HEK293 (cell line): ENCODE data around the gene PDE8B.

Experiments used
- CTCF ChIA-PET: fragments of 350-600 bp; formaldehyde crosslinking; extraction: SDS; loops from one replicate; lab custom pipeline; 2021; ENCODE audit warnings: antibody characterized with exemption; lab: Yijun Ruan, JAX
- POLR2A ChIA-PET: fragments of 300-600 bp; formaldehyde crosslinking; extraction: SDS; loops from one replicate; lab custom pipeline; 2020; ENCODE audit warnings: antibody characterized with exemption, inconsistent platforms; lab: Yijun Ruan, JAX
- H3K27ac ChIP-seq: fragments of 200-500 bp; sonication (Bioruptor generic); 2 replicates; pipeline ENCODE4 v1.5.1; 2014; ENCODE audit warnings: low read depth, low read length, control low read depth, inconsistent platforms; ENCODE audit errors: extremely low read depth
- H3K36me3 ChIP-seq, 2 experiments: fragments of 200-500 bp in 1 of 2; sonication (Bioruptor generic) in 1 of 2; 1 replicate in 1 of 2; 2 replicates in 1 of 2; pipeline ENCODE4 v1.5.1; 2014 to 2017; ENCODE audit warnings: inconsistent platforms in 2 of 2, low read length in 2 of 2; ENCODE audit not compliant: control insufficient read depth in 2 of 2, insufficient read depth in 1 of 2
- H3K4me1 ChIP-seq: fragments of 200-500 bp; sonication (Bioruptor generic); 2 replicates; pipeline ENCODE4 v1.5.1; 2014; ENCODE audit warnings: mild to moderate bottlenecking, low read length, inconsistent platforms; ENCODE audit not compliant: control insufficient read depth, insufficient read depth
- H3K4me3 ChIP-seq: 2 replicates; pipeline ENCODE4 v1.5.1; 2011; ENCODE audit warnings: low read depth, mild to moderate bottlenecking, control low read depth, low read length, moderate library complexity
- H3K9me3 ChIP-seq: fragments of 200-500 bp; sonication (Bioruptor generic); 2 replicates; pipeline ENCODE4 v1.5.1; 2014; ENCODE audit warnings: low read depth, low read length, inconsistent platforms; ENCODE audit not compliant: control insufficient read depth, insufficient read depth
- GLIS1 ChIP-seq: fragments of 450-650 bp; formaldehyde crosslinking; IDR thresholded peaks from 2 replicates; pipeline ENCODE4 v1.5.1; 2016; ENCODE audit warnings: missing biosample characterization, missing genetic modification characterization
- KLF1 ChIP-seq: fragments of 450-650 bp; formaldehyde crosslinking; IDR thresholded peaks from 2 replicates; pipeline ENCODE4 v1.5.1; 2016; ENCODE audit warnings: missing biosample characterization, missing genetic modification characterization
- PRDM1 ChIP-seq: fragments of 450-650 bp; formaldehyde crosslinking; IDR thresholded peaks from 2 replicates; pipeline ENCODE4; 2016; ENCODE audit warnings: missing biosample characterization, missing genetic modification characterization
- PRDM10 ChIP-seq: fragments of 450-650 bp; formaldehyde crosslinking; IDR thresholded peaks from 2 replicates; pipeline ENCODE4 v1.5.1; 2016; ENCODE audit warnings: missing biosample characterization, missing genetic modification characterization
- SCRT1 ChIP-seq: fragments of 450-650 bp; formaldehyde crosslinking; IDR thresholded peaks from 2 replicates; pipeline ENCODE4 v1.5.1; 2016; ENCODE audit warnings: missing biosample characterization, missing genetic modification characterization, borderline replicate concordance
- SETDB1 ChIP-seq: IDR thresholded peaks from one replicate; pipeline ENCODE4 v1.6.1; 2017; ENCODE audit warnings: mild to moderate bottlenecking, low read length, moderate library complexity, mixed read lengths; ENCODE audit not compliant: insufficient read length
- YY2 ChIP-seq: fragments of 450-650 bp; formaldehyde crosslinking; IDR thresholded peaks from 2 replicates; pipeline ENCODE4 v1.5.1; 2016; ENCODE audit warnings: missing biosample characterization, missing genetic modification characterization
- ZNF174 ChIP-seq: fragments of 450-650 bp; formaldehyde crosslinking; IDR thresholded peaks from 2 replicates; pipeline ENCODE4 v1.5.0; 2017; ENCODE audit warnings: missing biosample characterization, mild to moderate bottlenecking, missing genetic modification characterization
- ZNF221 ChIP-seq: fragments of 450-650 bp; formaldehyde crosslinking; IDR thresholded peaks from 2 replicates; pipeline ENCODE4 v1.5.1; 2017; ENCODE audit warnings: missing biosample characterization, missing genetic modification characterization, borderline replicate concordance
- ZNF366 ChIP-seq: fragments of 450-650 bp; formaldehyde crosslinking; conservative IDR thresholded peaks from 2 replicates; pipeline ENCODE4 v1.5.1; 2016; ENCODE audit warnings: missing biosample characterization, missing genetic modification characterization
- ZNF549 ChIP-seq: fragments of 450-650 bp; IDR thresholded peaks from 2 replicates; pipeline ENCODE4 v1.5.1; 2018; ENCODE audit warnings: missing biosample characterization, missing genetic modification characterization, mild to moderate bottlenecking, inconsistent platforms, moderate library complexity
- ZNF558 ChIP-seq: fragments of 450-650 bp; formaldehyde crosslinking; IDR thresholded peaks from 2 replicates; pipeline ENCODE4 v1.5.1; 2016; ENCODE audit warnings: missing biosample characterization, missing genetic modification characterization
- ZNF585B ChIP-seq: fragments of 450-650 bp; formaldehyde crosslinking; IDR thresholded peaks from 2 replicates; pipeline ENCODE4 v1.5.1; 2016; ENCODE audit warnings: missing biosample characterization, missing genetic modification characterization
- ZNF792 ChIP-seq: fragments of 450-650 bp; formaldehyde crosslinking; IDR thresholded peaks from 2 replicates; pipeline ENCODE4 v1.5.1; 2016; ENCODE audit warnings: missing biosample characterization, missing genetic modification characterization
- ZNF843 ChIP-seq: fragments of 450-650 bp; formaldehyde crosslinking; IDR thresholded peaks from 2 replicates; pipeline ENCODE4 v1.5.1; 2016; ENCODE audit warnings: missing biosample characterization, missing genetic modification characterization
- ZSCAN16 ChIP-seq: fragments of 450-650 bp; formaldehyde crosslinking; IDR thresholded peaks from 2 replicates; pipeline ENCODE4 v1.5.1; 2016; ENCODE audit warnings: missing biosample characterization, missing genetic modification characterization
- TF ChIP-seq, protein P1 (sequence below): fragments of 450-650 bp; formaldehyde crosslinking; IDR thresholded peaks from 2 replicates; pipeline ENCODE4 v1.5.1; 2017; ENCODE audit warnings: missing biosample characterization, mild to moderate bottlenecking, missing genetic modification characterization, moderate library complexity
- TF ChIP-seq, protein P2 (sequence below): fragments of 450-650 bp; formaldehyde crosslinking; IDR thresholded peaks from 2 replicates; pipeline ENCODE4 v1.5.1; 2016; ENCODE audit warnings: missing biosample characterization, missing genetic modification characterization

Gene PDE8B

GRCh38 chr5:77232574-77233358 is 22.3 kb downstream of the PDE8B start:
- Histone ChIP-seq H3K27ac (no peak overlapping the region), H3K36me3 (no peaks in the 10 kb centered on the region), H3K9me3 (no peaks in the 10 kb centered on the region), H3K4me3 (no peak overlapping the region), H3K4me1 (peaks cover 5% of the 10 kb centered on the region; the same call in 1 of the 2 replicates)
- TF ChIP-seq SCRT1: no peak
- TF ChIP-seq GLIS1 (tag by site-specific recombination): no peak
- TF ChIP-seq ZNF366: no peak
- TF ChIP-seq, protein P1, sequence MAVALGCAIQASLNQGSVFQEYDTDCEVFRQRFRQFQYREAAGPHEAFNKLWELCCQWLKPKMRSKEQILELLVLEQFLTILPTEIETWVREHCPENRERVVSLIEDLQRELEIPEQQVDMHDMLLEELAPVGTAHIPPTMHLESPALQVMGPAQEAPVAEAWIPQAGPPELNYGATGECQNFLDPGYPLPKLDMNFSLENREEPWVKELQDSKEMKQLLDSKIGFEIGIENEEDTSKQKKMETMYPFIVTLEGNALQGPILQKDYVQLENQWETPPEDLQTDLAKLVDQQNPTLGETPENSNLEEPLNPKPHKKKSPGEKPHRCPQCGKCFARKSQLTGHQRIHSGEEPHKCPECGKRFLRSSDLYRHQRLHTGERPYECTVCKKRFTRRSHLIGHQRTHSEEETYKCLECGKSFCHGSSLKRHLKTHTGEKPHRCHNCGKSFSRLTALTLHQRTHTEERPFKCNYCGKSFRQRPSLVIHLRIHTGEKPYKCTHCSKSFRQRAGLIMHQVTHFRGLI (tag by site-specific recombination): peak; percentile 94
- peak; percentile 68; the same call in 1 of the 2 replicates for TF ChIP-seq ZSCAN16 (tag by site-specific recombination)
- TF ChIP-seq ZNF792 (tag by site-specific recombination): no peak
- no peak for TF ChIP-seq YY2 (tag by site-specific recombination)
- TF ChIP-seq ZNF221: no peak
- POLR2A ChIA-PET: no interaction called here
- CTCF ChIA-PET: interaction anchor here (0.6 to 0.7 kb wide), 2 partner anchors 103 to 365 kb away, joined by 3 read pairs; no protein-coding TSS in a partner anchor

DNA sequence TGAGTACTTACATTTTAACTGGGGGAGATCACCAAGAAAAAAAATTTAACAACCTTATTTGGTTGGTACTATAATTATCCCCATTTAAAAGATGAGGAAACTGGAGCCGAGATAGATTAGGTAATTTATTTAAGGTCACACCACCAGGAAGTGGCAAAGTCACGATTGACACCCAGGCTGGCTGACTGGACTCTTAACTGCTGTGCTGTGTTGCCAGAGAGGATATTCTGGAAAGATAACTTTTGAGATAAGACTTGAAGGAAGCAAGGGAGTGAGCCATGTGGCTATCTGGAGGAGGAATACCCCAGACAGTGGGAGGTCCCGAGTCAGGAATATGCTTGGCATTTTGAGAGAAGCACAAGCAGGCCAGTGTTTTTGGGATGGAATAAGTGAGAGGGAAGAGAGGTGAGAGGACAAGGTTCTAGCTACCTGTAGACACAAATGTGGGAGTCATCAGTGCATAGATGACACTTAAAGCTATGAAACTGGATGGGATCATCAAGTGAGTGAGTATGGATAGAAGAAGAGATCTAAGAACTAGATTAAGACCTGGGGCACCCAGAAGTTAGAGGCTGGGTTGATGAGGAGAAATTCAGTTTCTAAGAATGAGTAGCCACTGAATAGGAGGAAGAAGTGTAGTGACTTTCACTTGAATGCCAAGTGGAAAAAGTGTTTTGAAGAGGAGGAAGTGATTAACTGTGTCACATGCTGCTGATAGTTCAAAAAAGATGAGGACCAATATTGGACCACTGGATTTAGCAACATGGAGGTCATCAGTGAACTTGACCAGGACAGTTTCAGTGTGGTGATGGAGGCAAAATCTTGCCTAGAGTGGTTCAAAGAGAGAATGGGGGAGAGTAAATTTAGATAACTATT is 25.6 kb downstream of the PDE8B start:
- no peaks in the 10 kb centered on the region for H3K9me3 ChIP-seq

DNA sequence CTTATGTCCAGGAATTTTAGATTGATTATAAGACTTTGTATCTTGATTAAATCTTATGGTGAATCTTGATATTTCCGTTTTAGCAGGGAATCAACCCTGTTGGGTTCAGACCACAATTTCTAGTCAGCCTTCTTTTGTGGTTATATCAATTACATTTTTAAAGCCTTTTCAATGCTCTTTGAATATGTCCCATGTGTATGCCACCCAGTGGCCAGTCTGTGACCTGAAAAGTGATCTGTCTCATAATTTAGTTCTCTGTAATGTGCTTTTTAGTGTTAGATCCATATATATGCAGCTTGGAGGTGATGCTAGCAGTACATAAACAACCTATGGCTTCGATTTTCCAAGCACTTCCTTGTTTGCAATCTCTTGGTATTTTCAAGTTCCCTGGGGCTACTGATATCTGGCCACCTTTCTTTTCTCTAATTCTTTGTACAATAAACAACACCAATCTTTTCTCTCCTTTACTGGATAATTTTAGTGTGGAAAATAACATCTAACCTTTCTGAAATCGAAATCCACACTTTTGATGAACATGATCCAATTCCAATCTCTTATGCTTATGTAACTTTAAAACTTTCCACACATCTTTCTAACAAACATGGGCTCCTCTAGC is 28.8 kb downstream of the PDE8B start:
- H3K4me3 ChIP-seq: no peak overlapping the region
- no peak for TF ChIP-seq ZNF843
- peak; percentile 46 for TF ChIP-seq SETDB1
- H3K27ac ChIP-seq: no peak overlapping the region
- H3K9me3 ChIP-seq: no peaks in the 10 kb centered on the region
- H3K36me3 ChIP-seq: no peaks in the 10 kb centered on the region
- ChIA-PET CTCF (interaction anchor here (0.6 to 1.3 kb wide), 6 partner anchors 57 to 1381 kb away, joined by 3 to 5 read pairs (median 3); no protein-coding TSS in a partner anchor), POLR2A (no interaction called here)
- H3K4me1 ChIP-seq: peaks cover 5% of the 10 kb centered on the region

More for the DNA sequence above, 25.6 kb downstream of the PDE8B start:
- Histone ChIP-seq H3K27ac (no peak overlapping the region), H3K4me1 (peaks cover 9% of the 10 kb centered on the region), H3K36me3 (no peaks in the 10 kb centered on the region), H3K4me3 (no peak overlapping the region)
- no peak for TF ChIP-seq KLF1 (tag by site-specific recombination)
- no peak for TF ChIP-seq ZNF585B (tag by site-specific recombination)
- TF ChIP-seq PRDM1: peak; percentile 89
- POLR2A ChIA-PET: no interaction called here
- CTCF ChIA-PET: interaction anchor here (0.7 kb wide), 1 partner anchor 1215 kb away, joined by 3 read pairs; no protein-coding TSS in a partner anchor

DNA sequence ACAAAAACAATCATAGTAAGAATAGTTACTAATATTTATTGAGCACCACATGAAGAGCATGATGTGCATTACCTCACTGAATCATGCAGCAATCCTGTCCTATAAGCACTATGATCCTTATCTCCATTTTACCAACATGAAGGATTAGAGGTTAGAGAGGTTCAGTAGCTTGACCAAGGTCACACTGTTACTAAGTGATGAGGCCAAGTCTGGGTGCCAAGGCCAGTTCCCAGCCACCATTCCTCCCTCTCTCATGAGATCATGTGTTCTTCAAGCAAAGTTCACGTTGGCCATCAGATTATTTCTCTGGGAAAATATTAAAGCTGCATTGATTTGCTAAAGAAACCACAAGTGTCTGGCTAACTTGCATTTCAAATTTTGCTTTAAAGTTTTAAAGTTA is 31.0 kb downstream of the PDE8B start:
- no peak overlapping the region for H3K27ac ChIP-seq
- TF ChIP-seq ZNF549 (no peak), PRDM10 (tag by site-specific recombination) (no peak), ZNF174 (no peak), ZNF558 (no peak)
- TF ChIP-seq, protein P2, sequence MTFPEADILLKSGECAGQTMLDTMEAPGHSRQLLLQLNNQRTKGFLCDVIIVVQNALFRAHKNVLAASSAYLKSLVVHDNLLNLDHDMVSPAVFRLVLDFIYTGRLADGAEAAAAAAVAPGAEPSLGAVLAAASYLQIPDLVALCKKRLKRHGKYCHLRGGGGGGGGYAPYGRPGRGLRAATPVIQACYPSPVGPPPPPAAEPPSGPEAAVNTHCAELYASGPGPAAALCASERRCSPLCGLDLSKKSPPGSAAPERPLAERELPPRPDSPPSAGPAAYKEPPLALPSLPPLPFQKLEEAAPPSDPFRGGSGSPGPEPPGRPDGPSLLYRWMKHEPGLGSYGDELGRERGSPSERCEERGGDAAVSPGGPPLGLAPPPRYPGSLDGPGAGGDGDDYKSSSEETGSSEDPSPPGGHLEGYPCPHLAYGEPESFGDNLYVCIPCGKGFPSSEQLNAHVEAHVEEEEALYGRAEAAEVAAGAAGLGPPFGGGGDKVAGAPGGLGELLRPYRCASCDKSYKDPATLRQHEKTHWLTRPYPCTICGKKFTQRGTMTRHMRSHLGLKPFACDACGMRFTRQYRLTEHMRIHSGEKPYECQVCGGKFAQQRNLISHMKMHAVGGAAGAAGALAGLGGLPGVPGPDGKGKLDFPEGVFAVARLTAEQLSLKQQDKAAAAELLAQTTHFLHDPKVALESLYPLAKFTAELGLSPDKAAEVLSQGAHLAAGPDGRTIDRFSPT (tag by site-specific recombination): no peak

More for the DNA sequence above, 31.0 kb downstream of the PDE8B start:
- Histone ChIP-seq H3K4me1 (peaks cover 5% of the 10 kb centered on the region), H3K36me3 (no peaks in the 10 kb centered on the region), H3K4me3 (no peak overlapping the region), H3K9me3 (no peaks in the 10 kb centered on the region)
- ChIA-PET POLR2A (no interaction called here), CTCF (interaction anchor here (0.7 to 1.2 kb wide), 2 partner anchors 10 to 250 kb away, joined by 3 read pairs; no protein-coding TSS in a partner anchor)
